ENCODE results near the gene DCTN2.

- TF ChIP-seq CTCF (conservative IDR thresholded peaks at IDR 0.05; ENCODE audit: low read length) (no peak), EZH2phosphoT487 (IDR thresholded peaks at IDR 0.05; ENCODE audit: borderline replicate concordance, low read depth, low read length) (no peak)
These were observed 31.2 kb upstream of the DCTN2 start for GRCh38 chr12:57577981-57578758.
